Measurements from ENCODE around the gene LCOR.
"Not testable (repeated sequence)": the region's sequence is repeated elsewhere in the genome, so short reads cannot be mapped to it uniquely, and the experiment has no call there.

LCOR gene

GRCh38 chr10:97033841-97034240 lies 201.7 kb downstream of the LCOR start:
- not testable (repeated sequence) for DNase-seq (ENCODE audit: low read depth)

- no peak for DNase-seq (ENCODE audit: low read depth)
Measured at GRCh38 chr10:97034301-97034700, 202.2 kb downstream of the LCOR start.

GRCh38 chr10:97034958-97035769 lies 203.1 kb downstream of the LCOR start:
- DNase-seq (ENCODE audit: low read depth), result no peak

- DNase-seq (ENCODE audit: low read depth), result peak; percentile 46
Measured at GRCh38 chr10:97037365-97038361, 205.6 kb downstream of the LCOR start.

GRCh38 chr10:97038688-97039087 lies 206.6 kb downstream of the LCOR start:
- no peak for DNase-seq (ENCODE audit: low read depth)

- DNase-seq (ENCODE audit: low read depth), result no peak
Measured at GRCh38 chr10:97039538-97040247, 207.6 kb downstream of the LCOR start.

- no peak for DNase-seq (ENCODE audit: low read depth)
Measured at GRCh38 chr10:97040248-97040584, 208.1 kb downstream of the LCOR start.

GRCh38 chr10:97040706-97041105 lies 208.6 kb downstream of the LCOR start:
- DNase-seq (ENCODE audit: low read depth), result no peak

- no peak for DNase-seq (ENCODE audit: low read depth)
Measured at GRCh38 chr10:97042081-97042480, 210.0 kb downstream of the LCOR start.

- DNase-seq (ENCODE audit: low read depth), result no peak
Measured at GRCh38 chr10:97042716-97043562, 210.8 kb downstream of the LCOR start.

GRCh38 chr10:97043563-97043855 lies 211.4 kb downstream of the LCOR start:
- no peak for DNase-seq (ENCODE audit: low read depth)

All from activated T-helper 1 cell treated with Interleukin-2 at 50 U/mL for 16 hours (primary cell).